DND-41 (cell line): Measurements from ENCODE around the gene ABCA3.

Experiments
- ATAC-seq: fragments of 200-7000 bp; cut with Tn5 transposase; 3 replicates; pipeline ENCODE4 v1.9.1; 2021; ENCODE audit warnings: low read depth; ENCODE audit not compliant: insufficient read depth
- DNase-seq: peaks from one replicate; pipeline ENCODE4 v3.0.0-alpha.2; 2020
- H2AFZ ChIP-seq: 2 replicates; pipeline ENCODE4 v1.6.0; 2012; ENCODE audit warnings: low read depth, low read length
- H3K27ac ChIP-seq: 2 replicates; pipeline ENCODE4 v1.5.1; 2012; ENCODE audit warnings: low read length, inconsistent platforms
- H3K27me3 ChIP-seq: fragments of 200-600 bp; sonication (generic); 2 replicates; pipeline ENCODE4 v1.6.0; 2012; ENCODE audit warnings: low read length, mild to moderate bottlenecking, inconsistent platforms; ENCODE audit not compliant: insufficient read depth, poor library complexity
- H3K36me3 ChIP-seq: 2 replicates; pipeline ENCODE4 v1.5.1; 2012; ENCODE audit warnings: low read length, inconsistent platforms; ENCODE audit not compliant: insufficient read depth
- H3K4me1 ChIP-seq: 2 replicates; pipeline ENCODE4 v1.5.1; 2012; ENCODE audit warnings: mild to moderate bottlenecking, low read length; ENCODE audit not compliant: insufficient read depth
- H3K4me2 ChIP-seq: 2 replicates; pipeline ENCODE4 v1.6.0; 2012; ENCODE audit warnings: mild to moderate bottlenecking, moderate library complexity, low read length, inconsistent platforms; ENCODE audit not compliant: insufficient read depth
- H3K4me3 ChIP-seq, 2 experiments: fragments of 200-600 bp in 1 of 2; shearing (Covaris generic) in 1 of 2; 2 replicates each; pipeline ENCODE4 v1.5.1; 2012 to 2016; ENCODE audit warnings: inconsistent platforms in 2 of 2, low read length in 2 of 2, mild to moderate bottlenecking in 2 of 2, low read depth in 1 of 2, moderate library complexity in 1 of 2
- H3K79me2 ChIP-seq: 2 replicates; pipeline ENCODE4 v1.6.0; 2012; ENCODE audit warnings: low read length, inconsistent platforms; ENCODE audit not compliant: insufficient read depth
- H3K9ac ChIP-seq: 2 replicates; pipeline ENCODE4 v1.6.0; 2012; ENCODE audit warnings: low read depth, mild to moderate bottlenecking, inconsistent platforms, low read length, moderate library complexity
- H3K9me3 ChIP-seq: 2 replicates; pipeline ENCODE4 v1.5.1; 2012; ENCODE audit warnings: low read length, moderate library complexity, mild to moderate bottlenecking, inconsistent platforms; ENCODE audit not compliant: insufficient read depth, severe bottlenecking
- H4K20me1 ChIP-seq: 2 replicates; pipeline ENCODE4 v1.6.0; 2012; ENCODE audit warnings: low read length; ENCODE audit not compliant: insufficient read depth
- CTCF ChIP-seq: IDR thresholded peaks from 2 replicates; pipeline ENCODE4 v1.5.1; 2012; ENCODE audit warnings: borderline replicate concordance, low read length, moderate library complexity, mild to moderate bottlenecking; ENCODE audit not compliant: poor library complexity, severe bottlenecking; ENCODE audit errors: extremely low read depth
- EZH2 ChIP-seq: IDR thresholded peaks from 3 replicates; pipeline ENCODE4 v1.6.1; 2012; ENCODE audit warnings: borderline replicate concordance, low read depth, mild to moderate bottlenecking, moderate library complexity, low read length, inconsistent platforms; ENCODE audit not compliant: severe bottlenecking

Gene ABCA3

GRCh38 chr16:2350500-2350899 is 10.0 kb upstream of the ABCA3 start:
- H2AFZ ChIP-seq = no peak overlapping the region
- no peak for TF ChIP-seq EZH2
- no peak for TF ChIP-seq CTCF
- H3K36me3 ChIP-seq = no peaks in the 10 kb centered on the region
- DNase-seq (no peak), ATAC-seq (no peak)
- H3K27ac ChIP-seq = no peak overlapping the region
- H4K20me1 ChIP-seq = no peaks in the 10 kb centered on the region
- no peaks in the 10 kb centered on the region for H3K27me3 ChIP-seq
- H3K79me2 ChIP-seq = no peaks in the 10 kb centered on the region
- H3K4me3 ChIP-seq = no peak overlapping the region
- no peak overlapping the region for H3K4me2 ChIP-seq
- H3K4me1 ChIP-seq = no peaks in the 10 kb centered on the region
- H3K9me3 ChIP-seq = no peaks in the 10 kb centered on the region
- no peak overlapping the region for H3K9ac ChIP-seq

- Histone ChIP-seq H3K4me1 (peaks cover 24% of the 10 kb centered on the region), H3K9me3 (no peaks in the 10 kb centered on the region), H3K4me2 (no peak overlapping the region), H3K27ac (no peak overlapping the region), H3K9ac (no peak overlapping the region), H3K79me2 (0 out of 2 replicates have a peak, but pooled peaks cover 2% of the 10 kb centered on the region), H3K36me3 (no peaks in the 10 kb centered on the region), H3K4me3 (no peak overlapping the region), H3K27me3 (no peaks in the 10 kb centered on the region), H2AFZ (no peak overlapping the region), H4K20me1 (no peaks in the 10 kb centered on the region)
- ATAC-seq (no peak), DNase-seq (no peak)
- no peak for TF ChIP-seq CTCF
- no peak for TF ChIP-seq EZH2
These were observed 2.7 kb upstream of the ABCA3 start for GRCh38 chr16:2343211-2343610.

GRCh38 chr16:2341456-2342447 is 1.2 kb upstream of the ABCA3 start:
- no peak overlapping the region; the same call in 1 of the 2 replicates for H3K9ac ChIP-seq
- H3K27me3 ChIP-seq = no peaks in the 10 kb centered on the region
- peak overlapping the region; percentile 72 for H3K4me2 ChIP-seq
- H3K4me1 ChIP-seq = peaks cover 25% of the 10 kb centered on the region
- H3K79me2 ChIP-seq = 0 out of 2 replicates have a peak, but pooled peaks cover 2% of the 10 kb centered on the region
- no peaks in the 10 kb centered on the region for H4K20me1 ChIP-seq
- H3K9me3 ChIP-seq = no peaks in the 10 kb centered on the region
- H3K36me3 ChIP-seq = no peaks in the 10 kb centered on the region
- peak overlapping the region in 1 of 2 experiments; percentile 65; a peak in 2 of 4 replicates for H3K4me3 ChIP-seq
- ATAC-seq (no peak), DNase-seq (no peak)
- no peak overlapping the region for H3K27ac ChIP-seq
- TF ChIP-seq EZH2 (no peak), CTCF (no peak)
- peak overlapping the region; percentile 90; the same call in 1 of the 2 replicates for H2AFZ ChIP-seq
